Esophagus muscularis mucosa (tissue), 4 donors: ENCODE results near the gene IGF1R.

Experiments used
- CTCF ChIP-seq, 3 experiments: fragments of 200-600 bp in 2 of 3; fragments of 450-650 bp in 1 of 3; sonication (generic) in 2 of 3; IDR thresholded peaks; one replicate each; pipeline ENCODE4 v1.5.1; 2017 to 2019; ENCODE audit warnings: antibody characterized with exemption in 3 of 3, mild to moderate bottlenecking in 2 of 3, moderate library complexity in 1 of 3
- EP300 ChIP-seq: sonication (generic); formaldehyde crosslinking; IDR thresholded peaks from one replicate; pipeline ENCODE4 v1.6.1; 2017; ENCODE audit warnings: antibody characterized with exemption
- POLR2A ChIP-seq: fragments of 450-650 bp; IDR thresholded peaks from one replicate; pipeline ENCODE4 v1.6.1; 2017; ENCODE audit warnings: antibody characterized with exemption, moderate library complexity, mild to moderate bottlenecking, low read depth
- POLR2AphosphoS5 ChIP-seq, 2 donors: sonication (generic); formaldehyde crosslinking; IDR thresholded peaks; one replicate each; pipeline ENCODE4 v1.6.1; 2017; ENCODE audit warnings: antibody characterized with exemption in 2 of 2

GRCh38 chr15:98677345-98678059 is 29.2 kb downstream of the IGF1R start:
- TF ChIP-seq CTCF (IDR thresholded peaks at IDR 0.05) (no peak), EP300 (no peak), POLR2AphosphoS5 (IDR thresholded peaks at IDR 0.05) (no peak), POLR2A (no peak)
